ENCODE data around the gene LRWD1.
"Not testable (repeated sequence)": the region's sequence is repeated elsewhere in the genome, so short reads cannot be mapped to it uniquely, and the experiment has no call there.

Gene LRWD1

DNA sequence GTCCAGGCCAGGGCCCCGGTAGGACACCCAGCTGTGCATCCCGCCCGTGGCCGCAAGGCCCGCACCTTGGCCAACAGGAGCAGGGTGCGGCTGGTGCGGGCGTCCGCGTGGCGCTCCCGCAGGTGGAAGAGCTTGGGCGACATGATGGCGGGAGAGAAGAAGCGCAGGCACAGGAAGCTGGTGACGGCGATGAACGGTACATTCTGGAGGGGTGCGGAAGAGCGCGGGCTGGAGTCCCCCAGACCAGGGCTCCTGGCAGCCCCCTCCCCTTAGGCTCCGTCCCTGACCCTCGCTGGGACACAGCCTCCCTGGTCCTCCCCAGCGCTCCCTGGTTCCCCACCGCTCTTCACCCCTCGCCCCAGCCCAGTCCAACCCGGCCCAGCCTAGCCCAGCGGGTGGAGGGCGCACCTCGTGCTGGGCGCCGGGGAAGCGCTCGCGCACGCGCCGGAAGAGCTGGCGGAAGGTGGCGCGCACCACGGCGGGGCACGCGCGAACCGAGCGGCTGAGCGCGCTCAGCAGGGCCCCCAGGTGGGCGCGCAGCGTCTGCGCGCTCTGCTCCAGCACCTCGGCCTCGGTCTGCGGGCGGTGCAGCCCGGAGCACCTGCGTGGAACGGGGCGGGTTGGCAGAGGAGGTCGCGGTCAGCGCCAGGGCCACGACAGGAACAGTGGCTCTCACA, 29.8 kb downstream of the LRWD1 start:
- H3K9me3 Mint-ChIP-seq, H3K27me3 Mint-ChIP-seq, H3K27ac Mint-ChIP-seq, H3K4me3 Mint-ChIP-seq, DNase-seq, H3K4me1 Mint-ChIP-seq: not testable (repeated sequence)
- peak; percentile 88 for ATAC-seq

DNA sequence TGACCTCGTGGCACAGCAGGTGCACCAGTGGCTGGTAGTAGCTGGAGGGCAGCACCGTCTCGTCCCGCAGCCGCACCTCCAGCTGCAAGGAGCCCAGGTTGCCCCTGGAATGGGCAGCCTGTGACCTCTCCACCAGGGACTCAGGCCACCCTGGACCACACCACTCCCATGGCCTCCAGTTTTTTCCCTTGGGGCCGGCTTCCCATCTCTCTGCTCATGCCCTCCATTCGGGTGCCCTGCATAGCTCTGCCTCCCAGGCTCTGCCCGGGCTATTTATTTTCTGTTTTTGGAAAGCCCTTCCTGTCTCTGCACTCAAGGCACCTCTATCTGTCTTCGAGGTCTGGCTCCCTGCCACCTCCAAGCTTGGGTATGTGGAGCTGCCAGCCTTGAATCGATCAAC, 32.1 kb downstream of the LRWD1 start:
- not testable (repeated sequence) for DNase-seq, H3K9me3 Mint-ChIP-seq, H3K27me3 Mint-ChIP-seq, H3K27ac Mint-ChIP-seq, H3K4me3 Mint-ChIP-seq, H3K4me1 Mint-ChIP-seq, ATAC-seq

DNA sequence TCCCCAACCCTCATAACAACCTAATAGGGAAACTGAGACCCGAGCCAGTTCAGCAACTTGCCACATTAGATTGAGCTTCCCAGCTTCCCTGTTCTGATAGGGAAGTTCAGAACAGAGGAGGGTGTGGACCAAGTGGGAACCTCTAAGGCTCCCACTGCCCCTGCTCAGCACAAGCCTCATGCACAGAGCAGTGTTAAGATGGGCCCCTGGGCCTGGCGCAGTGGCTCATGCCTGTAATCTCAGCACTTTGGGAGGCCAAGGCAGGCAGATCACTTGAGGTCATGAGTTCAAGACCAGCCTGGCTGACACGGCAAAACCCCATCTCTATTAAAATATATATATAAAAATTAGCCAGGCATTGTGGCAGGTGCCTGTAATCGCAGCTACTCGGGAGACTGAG, 32.5 kb downstream of the LRWD1 start:
- H3K4me1 Mint-ChIP-seq, ATAC-seq, H3K27me3 Mint-ChIP-seq, H3K4me3 Mint-ChIP-seq, DNase-seq, H3K27ac Mint-ChIP-seq, H3K9me3 Mint-ChIP-seq: not testable (repeated sequence)

DNA sequence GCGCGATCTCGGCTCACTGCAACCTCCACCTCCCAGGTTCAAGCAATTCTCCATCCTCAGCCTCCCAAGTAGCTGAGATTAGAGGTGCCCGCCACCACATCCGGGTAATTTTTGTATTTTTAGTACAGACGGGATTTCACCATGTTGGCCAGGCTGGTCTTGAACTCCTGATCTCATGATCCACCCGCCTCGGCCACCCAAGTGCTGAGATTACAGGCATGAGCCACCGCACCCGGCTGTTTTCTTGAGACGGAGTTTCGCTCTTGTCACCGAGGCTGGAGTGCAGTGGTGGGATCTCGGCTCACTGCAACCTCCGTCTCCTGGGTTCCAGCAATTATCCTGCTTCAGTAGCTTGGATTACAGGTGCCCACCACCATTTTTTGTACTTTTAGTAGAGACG, 33.5 kb downstream of the LRWD1 start:
- H3K9me3 Mint-ChIP-seq, DNase-seq, H3K4me1 Mint-ChIP-seq, H3K4me3 Mint-ChIP-seq, H3K27me3 Mint-ChIP-seq, ATAC-seq, H3K27ac Mint-ChIP-seq: not testable (repeated sequence)

DNA sequence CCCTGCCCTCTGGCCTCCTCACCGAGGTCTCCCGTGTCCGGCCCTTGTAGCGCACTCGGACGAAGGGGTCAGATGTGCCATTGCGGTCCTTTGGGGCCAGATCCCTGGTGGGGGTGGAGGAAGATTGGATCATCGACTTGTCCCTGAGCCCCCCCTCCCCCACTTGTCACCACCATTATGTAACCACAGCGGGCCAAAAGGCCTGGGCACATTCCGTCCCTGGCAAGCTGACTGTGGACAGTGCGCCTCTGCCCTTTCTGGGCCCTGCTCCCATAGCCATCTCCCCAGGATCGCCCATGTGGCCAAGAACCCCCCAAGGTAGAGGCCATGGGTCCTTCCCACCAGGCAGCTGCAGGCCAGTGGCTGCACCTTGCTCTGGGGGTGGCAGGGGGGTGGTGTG, 38.4 kb downstream of the LRWD1 start:
- not testable (repeated sequence) for DNase-seq, ATAC-seq, H3K4me3 Mint-ChIP-seq, H3K27me3 Mint-ChIP-seq, H3K27ac Mint-ChIP-seq, H3K4me1 Mint-ChIP-seq, H3K9me3 Mint-ChIP-seq

DNA sequence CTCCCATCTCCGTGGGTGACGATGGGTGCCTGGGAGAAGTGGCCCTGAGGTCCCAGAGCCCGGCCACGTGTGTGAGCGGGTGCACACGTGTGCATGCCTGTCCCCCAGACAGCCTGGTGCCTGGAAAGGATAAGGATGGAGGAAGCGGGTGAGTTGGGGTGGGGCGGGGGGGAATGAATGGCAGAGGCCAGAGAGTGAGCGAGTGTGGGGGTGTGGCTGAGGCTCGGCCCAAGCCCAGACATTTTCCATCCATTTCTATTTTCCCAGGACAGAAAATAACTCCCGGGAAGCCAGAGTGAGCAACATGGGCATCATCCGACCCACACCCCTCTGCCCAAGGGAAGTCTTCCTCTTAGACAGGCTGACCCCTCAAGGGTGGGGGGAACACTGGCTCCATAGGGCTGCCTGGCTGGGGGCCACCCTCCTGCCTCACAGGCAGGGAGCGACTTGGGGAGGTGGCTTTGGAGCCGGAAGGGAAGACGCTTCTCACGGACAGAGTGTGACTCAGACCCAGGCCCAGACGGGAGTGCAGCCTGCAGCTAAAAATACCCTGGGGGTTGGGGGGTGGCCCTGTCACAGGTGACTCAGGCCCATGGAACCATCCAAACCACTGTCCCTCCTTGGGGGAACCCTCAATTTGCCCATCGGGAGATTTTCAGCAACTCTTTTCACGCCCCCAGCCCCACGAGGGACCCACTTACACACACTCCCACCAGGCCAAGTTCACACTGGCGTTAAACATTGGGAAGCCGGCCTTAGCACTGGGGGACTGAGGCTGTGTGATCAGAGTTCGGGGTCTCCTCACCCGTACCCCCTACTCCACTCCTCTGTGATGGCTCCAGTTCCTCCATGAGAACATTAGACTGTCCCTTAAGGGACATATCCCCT, 40.8 kb downstream of the LRWD1 start:
- not testable (repeated sequence) for DNase-seq, H3K9me3 Mint-ChIP-seq, H3K27me3 Mint-ChIP-seq, H3K4me3 Mint-ChIP-seq, H3K27ac Mint-ChIP-seq, H3K4me1 Mint-ChIP-seq
- ATAC-seq = peak; percentile 15

DNA sequence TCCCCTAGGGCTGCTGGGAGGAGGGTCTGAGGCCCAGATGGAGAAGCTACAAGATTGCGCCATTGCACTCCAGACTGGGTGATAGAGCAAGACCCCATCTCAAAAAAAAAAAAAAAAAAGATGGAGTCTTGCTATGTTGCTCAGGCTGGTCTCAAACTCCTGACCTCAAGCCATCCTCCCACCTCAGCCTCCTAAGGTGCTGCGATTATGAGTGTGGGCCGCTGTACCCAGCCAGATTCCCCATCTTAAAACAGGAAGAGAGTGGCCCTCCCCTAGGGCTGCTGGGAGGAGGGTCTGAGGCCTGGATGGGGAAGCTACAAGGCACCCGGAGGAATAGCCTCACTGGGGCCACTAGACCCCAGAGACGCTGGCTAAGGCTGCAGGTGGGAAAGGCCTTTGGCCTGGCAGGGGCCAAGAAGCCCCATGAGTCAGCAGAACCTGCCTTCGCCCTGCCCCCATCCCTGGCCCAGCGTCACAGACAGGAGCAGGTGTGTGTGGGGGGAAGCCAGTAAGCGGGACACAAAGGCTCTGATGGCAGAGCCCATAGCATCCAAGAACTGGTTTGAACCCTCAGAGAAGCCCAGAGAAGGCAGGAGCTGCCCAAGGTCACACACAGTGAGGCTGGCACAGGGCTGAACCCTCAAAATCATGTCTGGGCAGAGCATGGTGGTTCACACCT, 42.8 kb downstream of the LRWD1 start:
- H3K4me3 Mint-ChIP-seq, ATAC-seq, H3K27me3 Mint-ChIP-seq, H3K9me3 Mint-ChIP-seq, H3K27ac Mint-ChIP-seq, H3K4me1 Mint-ChIP-seq, DNase-seq: not testable (repeated sequence)

DNA sequence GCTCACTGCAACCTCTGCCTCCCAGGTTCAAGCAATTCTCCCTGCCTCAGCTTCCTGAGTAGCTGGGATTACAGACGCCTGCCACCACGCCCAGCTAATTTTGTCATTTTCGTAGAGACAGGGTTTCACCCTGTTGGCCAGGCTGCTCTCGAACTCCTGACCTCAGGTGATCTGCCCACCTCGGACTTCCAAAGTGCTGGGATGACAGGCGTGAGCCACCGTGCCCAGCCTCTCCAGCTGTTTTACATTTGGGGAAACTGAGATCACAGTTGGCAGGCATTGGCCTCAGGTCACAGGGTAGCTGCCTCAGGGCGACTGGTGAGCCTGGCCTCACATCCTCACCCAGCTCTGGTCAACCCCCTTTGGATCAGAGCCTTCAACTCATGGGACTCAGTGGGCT, 45.8 kb downstream of the LRWD1 start:
- not testable (repeated sequence) for H3K4me1 Mint-ChIP-seq, H3K9me3 Mint-ChIP-seq, H3K27me3 Mint-ChIP-seq, H3K27ac Mint-ChIP-seq, DNase-seq, ATAC-seq, H3K4me3 Mint-ChIP-seq

DNA sequence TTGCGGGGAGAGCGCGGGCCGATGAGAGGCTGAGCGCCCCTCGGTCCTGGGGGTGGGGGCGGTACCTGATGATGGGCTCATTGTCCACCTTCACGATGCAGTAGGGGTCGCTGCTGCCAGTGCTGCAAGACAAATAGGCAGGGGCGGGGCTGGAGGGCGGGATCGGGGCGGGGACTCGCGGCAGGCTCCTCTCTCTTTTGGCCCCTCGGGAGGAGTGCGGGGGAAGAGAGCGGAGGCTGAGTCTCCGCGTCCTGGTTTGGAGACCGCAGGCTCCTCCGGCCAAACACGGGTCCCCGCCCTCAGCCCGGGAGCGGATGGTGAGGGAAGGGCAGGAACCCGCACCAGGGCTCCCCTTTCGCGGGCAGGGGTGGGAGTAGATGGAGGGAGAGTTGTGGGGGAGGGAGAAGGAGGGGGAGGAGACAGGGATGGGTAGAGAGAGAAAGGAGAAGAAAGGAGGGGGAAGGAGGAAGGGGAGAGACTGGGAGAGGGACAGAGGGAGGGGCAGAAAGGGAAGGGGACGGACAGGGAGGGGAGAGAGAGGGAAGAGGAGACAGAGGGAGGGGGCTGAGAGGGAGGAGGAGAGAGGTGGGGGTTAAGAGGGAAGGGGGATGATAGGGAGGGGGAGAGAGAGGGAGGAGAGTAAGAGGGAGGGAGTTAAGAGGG, 47.2 kb downstream of the LRWD1 start:
- H3K27me3 Mint-ChIP-seq, H3K4me1 Mint-ChIP-seq, H3K9me3 Mint-ChIP-seq, H3K27ac Mint-ChIP-seq, DNase-seq: not testable (repeated sequence)
- peak overlapping the region in 1 of 2 donors; percentile 39 for H3K4me3 Mint-ChIP-seq
- ATAC-seq = peak; percentile 68

DNA sequence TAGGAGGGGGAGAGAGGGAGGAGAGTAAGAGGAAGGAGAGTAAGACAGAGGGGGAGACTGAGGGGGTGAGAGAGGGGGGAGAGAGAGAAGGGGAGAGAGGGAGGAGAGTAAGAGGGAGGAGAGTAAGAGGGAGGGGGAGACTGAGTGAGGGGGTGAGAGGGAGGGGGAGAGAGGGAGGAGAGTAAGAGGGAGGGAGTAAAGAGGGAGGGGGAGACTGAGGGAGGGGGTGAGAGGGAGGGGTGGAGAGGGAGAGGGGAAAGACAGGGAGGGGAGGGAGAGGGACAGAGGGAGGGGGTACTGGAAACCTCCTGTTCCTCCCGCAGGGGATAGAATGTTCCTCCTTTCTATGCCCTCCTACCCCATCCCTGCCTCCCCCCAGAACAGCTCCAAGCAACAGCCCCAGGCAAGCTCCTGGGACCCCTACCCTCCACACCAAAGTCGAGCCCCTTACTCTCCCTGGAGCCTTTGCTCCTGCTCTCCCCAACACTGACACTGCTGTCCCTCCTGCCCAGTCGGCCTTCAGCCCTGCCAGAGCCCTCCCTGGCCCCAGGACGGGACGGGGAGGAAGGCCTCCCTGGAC, 47.9 kb downstream of the LRWD1 start:
- H3K4me1 Mint-ChIP-seq, H3K9me3 Mint-ChIP-seq, H3K27me3 Mint-ChIP-seq, DNase-seq, ATAC-seq: not testable (repeated sequence)
- Mint-ChIP-seq H3K27ac (peak overlapping the region in 1 of 2 donors; percentile 13), H3K4me3 (peak overlapping the region in 1 of 2 donors; percentile 39)

DNA sequence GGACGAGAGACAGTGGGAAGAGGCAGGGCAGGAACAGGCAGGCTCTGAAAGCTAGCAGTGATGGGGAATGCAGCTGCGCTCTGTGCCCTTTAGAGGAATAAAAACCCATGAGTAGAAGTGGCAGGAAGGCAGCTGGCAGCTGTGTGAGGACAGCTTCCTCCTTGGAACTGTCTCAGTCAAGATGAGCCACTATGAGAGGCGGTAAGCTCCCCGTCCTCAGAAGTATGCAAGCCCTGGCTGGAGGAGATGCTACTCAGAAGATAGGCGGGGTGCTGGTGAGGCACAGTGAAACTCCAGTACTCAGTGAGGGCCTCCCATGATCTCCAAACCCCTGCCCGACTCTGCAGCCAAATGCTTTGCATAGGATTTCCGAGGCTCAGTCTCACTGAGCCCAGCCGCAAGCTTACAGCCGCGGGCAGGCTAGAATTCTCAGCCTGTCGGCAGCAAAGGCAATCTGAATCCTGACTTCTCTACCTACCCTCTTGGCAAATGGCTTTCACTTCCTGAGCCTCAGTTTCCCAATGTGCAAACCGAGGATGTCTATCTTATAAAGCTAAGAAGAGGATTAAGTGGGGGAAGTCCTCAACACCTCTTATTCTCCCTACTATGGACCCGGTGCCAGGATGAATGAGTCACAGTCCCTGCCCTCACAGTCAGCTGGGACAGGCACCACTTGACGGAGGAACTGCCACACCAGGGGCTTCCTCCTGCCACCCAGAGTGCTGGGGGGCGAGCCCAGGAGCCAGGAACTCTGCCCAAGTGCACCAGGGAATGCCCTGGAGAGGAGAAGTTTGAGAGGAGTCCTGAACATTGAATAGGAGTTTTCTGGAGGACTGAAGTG, 50.3 kb downstream of the LRWD1 start:
- ATAC-seq = peak; percentile 17
- not testable (repeated sequence) for DNase-seq, H3K4me1 Mint-ChIP-seq, H3K9me3 Mint-ChIP-seq, H3K27ac Mint-ChIP-seq, H3K27me3 Mint-ChIP-seq, H3K4me3 Mint-ChIP-seq

DNA sequence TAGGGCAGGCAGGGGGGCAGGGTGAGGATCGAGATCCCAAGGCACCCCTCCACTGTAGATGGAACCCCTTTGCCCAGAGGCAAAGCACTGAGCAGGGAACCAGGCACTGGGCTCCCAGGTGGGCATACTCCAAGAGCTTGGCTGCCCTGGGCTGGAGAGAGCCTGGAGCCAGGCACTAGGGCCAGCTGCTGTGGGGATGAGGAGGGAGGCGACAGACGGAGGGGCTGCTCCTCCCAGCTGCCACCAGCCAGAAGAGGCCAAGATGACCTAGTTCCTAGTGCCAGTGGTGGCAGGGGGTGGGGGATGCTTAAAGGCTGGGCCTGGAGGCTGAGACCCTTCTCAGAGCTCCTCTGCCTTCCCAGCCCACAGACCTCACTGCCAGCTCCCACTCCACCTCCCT, 51.1 kb downstream of the LRWD1 start:
- not testable (repeated sequence) for H3K9me3 Mint-ChIP-seq, H3K27ac Mint-ChIP-seq, H3K4me1 Mint-ChIP-seq, H3K4me3 Mint-ChIP-seq, H3K27me3 Mint-ChIP-seq, DNase-seq
- ATAC-seq = peak; percentile 10

DNA sequence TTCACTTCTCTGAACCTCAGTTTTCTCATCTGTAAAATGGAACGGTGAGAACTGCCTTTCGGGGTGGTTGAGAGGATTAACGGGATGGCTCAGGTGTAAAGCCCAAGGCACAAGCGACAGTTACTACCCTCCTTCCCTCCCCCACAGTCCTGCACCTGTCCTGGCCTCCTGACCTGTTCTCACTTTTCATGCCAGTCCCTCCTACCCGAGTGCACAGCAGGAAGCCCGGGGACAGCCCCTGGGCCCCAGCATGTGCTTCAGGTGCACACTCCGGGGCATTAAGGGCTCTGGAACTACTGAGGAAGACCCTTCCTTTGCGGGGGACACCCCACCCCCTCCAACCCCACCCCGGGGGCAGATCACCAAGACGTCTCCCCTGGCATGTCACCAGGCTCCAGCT, 52.2 kb downstream of the LRWD1 start:
- not testable (repeated sequence) for H3K4me3 Mint-ChIP-seq, H3K4me1 Mint-ChIP-seq, H3K27ac Mint-ChIP-seq, H3K27me3 Mint-ChIP-seq, DNase-seq, H3K9me3 Mint-ChIP-seq
- ATAC-seq = peak; percentile 53

DNA sequence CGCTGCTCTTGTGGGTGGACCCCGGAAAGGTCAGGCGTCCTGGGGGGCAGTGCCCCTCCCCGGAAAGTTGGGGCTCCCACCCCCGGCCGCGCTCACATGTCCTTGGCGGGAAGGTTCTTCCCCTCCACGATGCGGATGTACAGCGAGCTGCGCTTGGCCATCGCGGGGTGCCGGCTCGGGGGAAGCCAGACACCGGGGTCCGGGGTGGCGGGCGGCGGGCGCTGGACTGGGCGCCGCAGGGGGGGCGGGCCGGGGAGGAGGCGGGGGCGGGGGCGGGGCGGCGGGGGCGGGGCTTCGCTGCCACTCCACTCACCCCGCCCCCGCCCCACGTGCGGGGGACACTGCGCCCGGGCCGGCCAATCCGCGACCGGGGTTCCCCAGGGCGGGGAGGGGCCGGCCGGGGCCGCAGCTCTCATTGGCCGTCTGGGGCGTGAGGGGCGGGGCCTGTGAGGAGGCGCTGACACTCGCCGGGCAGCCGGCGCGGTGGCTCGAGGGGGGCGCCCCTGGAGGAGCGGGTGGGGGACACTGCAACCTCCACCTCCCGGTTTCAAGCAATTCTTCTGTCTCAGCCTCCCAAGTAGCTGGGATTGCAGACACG, 52.9 kb downstream of the LRWD1 start, which contains the start of gene RASA4B:
Gene RASA4B, minus strand, starts transcription at position 228 of the 598 bp plus-strand sequence. Its CDS starts 67 bp downstream, at position 161.
- H3K27ac Mint-ChIP-seq, DNase-seq, H3K4me1 Mint-ChIP-seq, H3K9me3 Mint-ChIP-seq, H3K27me3 Mint-ChIP-seq: not testable (repeated sequence)
- peak; percentile 87 for ATAC-seq
- peak within 1 kb of the TSS; percentile 49 to 62 for H3K4me3 Mint-ChIP-seq
